GM19238 (cell line): Measurements from ENCODE around the gene SORCS2.

Experiments used
- DNase-seq: peaks from one replicate; pipeline ENCODE4 v3.0.0; 2011; ENCODE audit warnings: low spot score; ENCODE audit not compliant: insufficient read length

The SORCS2 gene

GRCh38 chr4:7541414-7541810 is 349.1 kb downstream of the SORCS2 start:
- no peak for DNase-seq

GRCh38 chr4:7542781-7543180 is 350.4 kb downstream of the SORCS2 start:
- DNase-seq: no peak

- no peak for DNase-seq
These were observed 353.9 kb downstream of the SORCS2 start for GRCh38 chr4:7546152-7546808.

- no peak for DNase-seq
These were observed 354.6 kb downstream of the SORCS2 start for GRCh38 chr4:7546809-7547367.

GRCh38 chr4:7547368-7548040 is 355.2 kb downstream of the SORCS2 start:
- DNase-seq: no peak

- DNase-seq: no peak
These were observed 357.5 kb downstream of the SORCS2 start for GRCh38 chr4:7549866-7550265.

GRCh38 chr4:7552466-7552865 is 360.1 kb downstream of the SORCS2 start:
- no peak for DNase-seq

- no peak for DNase-seq
These were observed 360.9 kb downstream of the SORCS2 start for GRCh38 chr4:7553280-7553679.

- no peak for DNase-seq
These were observed 362.6 kb downstream of the SORCS2 start for GRCh38 chr4:7554905-7555304.

GRCh38 chr4:7556558-7556957 is 364.2 kb downstream of the SORCS2 start:
- no peak for DNase-seq

- DNase-seq: no peak
These were observed 365.1 kb downstream of the SORCS2 start for GRCh38 chr4:7557456-7557855.

- DNase-seq: no peak
These were observed 366.1 kb downstream of the SORCS2 start for GRCh38 chr4:7558436-7558835.

GRCh38 chr4:7559316-7559715 is 367.0 kb downstream of the SORCS2 start:
- no peak for DNase-seq

GRCh38 chr4:7559741-7560395 is 367.5 kb downstream of the SORCS2 start:
- no peak for DNase-seq

- no peak for DNase-seq
These were observed 369.2 kb downstream of the SORCS2 start for GRCh38 chr4:7561557-7561956.

GRCh38 chr4:7564242-7564641 is 371.9 kb downstream of the SORCS2 start:
- no peak for DNase-seq

GRCh38 chr4:7565483-7565882 is 373.1 kb downstream of the SORCS2 start:
- no peak for DNase-seq

GRCh38 chr4:7569810-7570783 is 377.8 kb downstream of the SORCS2 start:
- no peak for DNase-seq

- DNase-seq: no peak
These were observed 378.7 kb downstream of the SORCS2 start for GRCh38 chr4:7571001-7571400.

- DNase-seq: no peak
These were observed 379.4 kb downstream of the SORCS2 start for GRCh38 chr4:7571701-7572100.

- DNase-seq: no peak
These were observed 380.6 kb downstream of the SORCS2 start for GRCh38 chr4:7572894-7573293.
